IMR-90 (cell line): Measurements from ENCODE around the gene DISC1. TPM values are rescaled to one million over a fixed set of nuclear protein-coding genes. Genes with fewer than 3 reads are reported as not detected.

Source experiments
- ATAC-seq: fragments of 200-7000 bp; cut with Tn5 transposase; 2 replicates; pipeline ENCODE4 v1.9.1; 2020; ENCODE audit warnings: low read depth, mild to moderate bottlenecking, moderate library complexity
- BruUV-seq: library from RNA; stranded (reverse); fragments of 400-500 nt; replicated peaks from 2 replicates; lab custom pipeline; 2021; lab: Mats Ljungman, UMichigan
- CTCF ChIA-PET: fragments of 300-600 bp; formaldehyde crosslinking; extraction: SDS; loops from one replicate; lab custom pipeline; 2021; ENCODE audit warnings: antibody characterized with exemption; lab: Yijun Ruan, JAX
- POLR2A ChIA-PET: fragments of 300-600 bp; sonication (Branson Sonifier 250); formaldehyde crosslinking; loops from one replicate; lab custom pipeline; 2022; ENCODE audit warnings: antibody characterized with exemption; ENCODE audit not compliant: unreplicated experiment; lab: Charles Lee
- DNase-seq: peaks from one replicate; pipeline ENCODE4 v3.0.0; 2013
- H2AFZ ChIP-seq: replicated peaks from 2 replicates; pipeline ENCODE3; 2013; ENCODE audit warnings: low read length, mild to moderate bottlenecking; ENCODE audit not compliant: poor library complexity
- H2AK5ac ChIP-seq: 2 replicates; pipeline ENCODE4 v1.6.1; 2013; ENCODE audit warnings: low read depth, low read length, inconsistent platforms
- H2AK9ac ChIP-seq: replicated peaks from 2 replicates; pipeline ENCODE3; 2013; ENCODE audit warnings: mild to moderate bottlenecking, low read depth, low read length, moderate library complexity; ENCODE audit not compliant: poor library complexity
- H2BK120ac ChIP-seq: 2 replicates; pipeline ENCODE4 v1.6.1; 2013; ENCODE audit warnings: low read depth, low read length, inconsistent platforms
- H2BK15ac ChIP-seq: 3 replicates; pipeline ENCODE4 v1.6.1; 2013; ENCODE audit warnings: low read depth, low read length, inconsistent platforms
- H2BK20ac ChIP-seq: 2 replicates; pipeline ENCODE4 v1.6.1; 2013; ENCODE audit warnings: low read depth, mild to moderate bottlenecking, inconsistent platforms, low read length, moderate library complexity
- H2BK5ac ChIP-seq: 2 replicates; pipeline ENCODE4 v1.6.1; 2013; ENCODE audit warnings: mild to moderate bottlenecking, low read depth, low read length, inconsistent platforms; ENCODE audit not compliant: poor library complexity, severe bottlenecking
- H3K14ac ChIP-seq: replicated peaks from 2 replicates; pipeline ENCODE4 v1.6.1; 2013; ENCODE audit warnings: low read depth, low read length, inconsistent platforms
- H3K18ac ChIP-seq: 2 replicates; pipeline ENCODE4 v1.6.1; 2013; ENCODE audit warnings: low read depth, low read length, control low read depth
- H3K23ac ChIP-seq: 2 replicates; pipeline ENCODE4 v1.6.1; 2013; ENCODE audit warnings: low read depth, low read length, inconsistent platforms
- H3K27ac ChIP-seq: 2 replicates; pipeline ENCODE4 v1.5.1; 2013; ENCODE audit warnings: mild to moderate bottlenecking, control low read depth, low read length; ENCODE audit not compliant: insufficient read depth
- H3K27me3 ChIP-seq: 2 replicates; pipeline ENCODE4 v1.6.1; 2013; ENCODE audit warnings: low read length; ENCODE audit not compliant: control insufficient read depth, insufficient read depth
- H3K36me3 ChIP-seq: 2 replicates; pipeline ENCODE4 v1.6.1; 2013; ENCODE audit warnings: low read length, mixed read lengths; ENCODE audit not compliant: control insufficient read depth, insufficient read depth
- H3K4ac ChIP-seq: 2 replicates; pipeline ENCODE4 v1.6.1; 2013; ENCODE audit warnings: low read depth, low read length, inconsistent platforms
- H3K4me1 ChIP-seq: 2 replicates; pipeline ENCODE4 v1.6.1; 2013; ENCODE audit warnings: low read length, mixed read lengths; ENCODE audit not compliant: control insufficient read depth, insufficient read depth
- H3K4me2 ChIP-seq: 2 replicates; pipeline ENCODE4 v1.6.1; 2013; ENCODE audit warnings: low read depth, mild to moderate bottlenecking, control low read depth, low read length, moderate library complexity
- H3K4me3 ChIP-seq: 2 replicates; pipeline ENCODE4 v1.5.1; 2013; ENCODE audit warnings: low read depth, mild to moderate bottlenecking, control low read depth, low read length, moderate library complexity; ENCODE audit not compliant: insufficient read depth
- H3K56ac ChIP-seq: 2 replicates; pipeline ENCODE4 v1.6.1; 2013; ENCODE audit warnings: low read length, inconsistent platforms; ENCODE audit not compliant: insufficient read depth; ENCODE audit errors: extremely low read depth
- H3K79me1 ChIP-seq, 2 experiments: 2 replicates each; pipeline ENCODE4 v1.6.1; 2013; ENCODE audit warnings: low read length in 2 of 2, inconsistent platforms in 1 of 2, low read depth in 1 of 2
- H3K9ac ChIP-seq: 2 replicates; pipeline ENCODE4 v1.6.1; 2013; ENCODE audit warnings: low read depth, low read length, control low read depth
- H3K9me1 ChIP-seq: 2 replicates; pipeline ENCODE4 v1.6.1; 2013; ENCODE audit warnings: low read length, inconsistent platforms; ENCODE audit not compliant: insufficient read depth
- H3K9me3 ChIP-seq: 2 replicates; pipeline ENCODE4 v1.6.1; 2013; ENCODE audit warnings: low read length; ENCODE audit not compliant: control insufficient read depth, insufficient read depth
- H4K20me1 ChIP-seq: 2 replicates; pipeline ENCODE4 v1.6.1; 2013; ENCODE audit warnings: low read length, inconsistent platforms; ENCODE audit not compliant: insufficient read depth
- H4K5ac ChIP-seq: 2 replicates; pipeline ENCODE4 v1.6.1; 2013; ENCODE audit warnings: mild to moderate bottlenecking, low read depth, low read length, control low read depth
- H4K8ac ChIP-seq, 2 experiments: 2 replicates each; pipeline ENCODE4 v1.6.1; 2013; ENCODE audit warnings: low read depth in 2 of 2, low read length in 2 of 2, control low read depth in 1 of 2, inconsistent platforms in 1 of 2
- H4K91ac ChIP-seq: 2 replicates; pipeline ENCODE4 v1.6.1; 2013; ENCODE audit warnings: low read depth, low read length, inconsistent platforms; ENCODE audit not compliant: insufficient read depth
- CTCF ChIP-seq: conservative IDR thresholded peaks from 2 replicates; pipeline ENCODE4 v1.5.1; 2012; ENCODE audit warnings: mild to moderate bottlenecking, low read depth, low read length, improper control_type of control experiment
- FOS ChIP-seq: fragments of 150-350 bp; IDR thresholded peaks from 2 replicates; pipeline ENCODE4 v1.6.1; 2016; ENCODE audit warnings: low read depth, low read length
- POLR2A ChIP-seq: IDR thresholded peaks from 2 replicates; pipeline ENCODE4 v1.6.1; 2012; ENCODE audit warnings: mild to moderate bottlenecking, low read depth, low read length
- RFX5 ChIP-seq: IDR thresholded peaks from 2 replicates; pipeline ENCODE4 v1.8.0; 2012; ENCODE audit warnings: low read depth, mild to moderate bottlenecking, low read length, moderate library complexity
- USF2 ChIP-seq: fragments of 150-350 bp; IDR thresholded peaks from 2 replicates; pipeline ENCODE4 v1.6.1; 2017; ENCODE audit warnings: mild to moderate bottlenecking, antibody characterized with exemption, low read length, low read depth
- WGBS, 2 experiments: methylation state at CpG; one replicate each; pipeline versions ENCODE4 v1.1.5 to v1.1.7; 2013; ENCODE audit warnings: missing lambda C conversion rate in 2 of 2; ENCODE audit not compliant: insufficient read length in 1 of 2; ENCODE audit errors: extremely low coverage in 2 of 2; 5-methylcytosine and 5-hydroxymethylcytosine counted together
- dilution Hi-C: fragments of 300-500 bp; cut with HindIII; formaldehyde crosslinking; loops from one replicate; pipeline ENCODE4 v1.14.3; 2018; ENCODE audit warnings: low sequenced_read_pairs; ENCODE audit not compliant: unreplicated experiment
- in situ Hi-C: fragments of 300-500 bp; cut with MboI; formaldehyde crosslinking; loops from 3 replicates; pipeline ENCODE4 v1.14.3; 2019; ENCODE audit warnings: low sequenced_read_pairs, inconsistent platforms, mixed read lengths
- intact Hi-C: fragments of 100-400 bp; cut with micrococcal nuclease; formaldehyde crosslinking; loops from 2 replicates; pipeline ENCODE4 v1.10.0; 2022
- polyA plus RNA-seq, 3 experiments: library from polyadenylated mRNA; depleted of rRNA; stranded (reverse); fragments of >200 nt; gene quantifications; 2 replicates each; pipeline ENCODE4 v1.2.3, GENCODE V29; 2012; ENCODE audit warnings: low replicate concordance in 1 of 3
- total RNA-seq: library from RNA; depleted of rRNA; stranded (reverse); fragments of >200 nt; gene quantifications from 2 replicates; pipeline ENCODE4 v1.2.3, GENCODE V29; 2012

The DISC1 gene
- total and polyA plus RNA-seq, 2 of the 4 experiments (the other 2 are of a cell fraction), result 2.2 to 7.0 TPM

DNA sequence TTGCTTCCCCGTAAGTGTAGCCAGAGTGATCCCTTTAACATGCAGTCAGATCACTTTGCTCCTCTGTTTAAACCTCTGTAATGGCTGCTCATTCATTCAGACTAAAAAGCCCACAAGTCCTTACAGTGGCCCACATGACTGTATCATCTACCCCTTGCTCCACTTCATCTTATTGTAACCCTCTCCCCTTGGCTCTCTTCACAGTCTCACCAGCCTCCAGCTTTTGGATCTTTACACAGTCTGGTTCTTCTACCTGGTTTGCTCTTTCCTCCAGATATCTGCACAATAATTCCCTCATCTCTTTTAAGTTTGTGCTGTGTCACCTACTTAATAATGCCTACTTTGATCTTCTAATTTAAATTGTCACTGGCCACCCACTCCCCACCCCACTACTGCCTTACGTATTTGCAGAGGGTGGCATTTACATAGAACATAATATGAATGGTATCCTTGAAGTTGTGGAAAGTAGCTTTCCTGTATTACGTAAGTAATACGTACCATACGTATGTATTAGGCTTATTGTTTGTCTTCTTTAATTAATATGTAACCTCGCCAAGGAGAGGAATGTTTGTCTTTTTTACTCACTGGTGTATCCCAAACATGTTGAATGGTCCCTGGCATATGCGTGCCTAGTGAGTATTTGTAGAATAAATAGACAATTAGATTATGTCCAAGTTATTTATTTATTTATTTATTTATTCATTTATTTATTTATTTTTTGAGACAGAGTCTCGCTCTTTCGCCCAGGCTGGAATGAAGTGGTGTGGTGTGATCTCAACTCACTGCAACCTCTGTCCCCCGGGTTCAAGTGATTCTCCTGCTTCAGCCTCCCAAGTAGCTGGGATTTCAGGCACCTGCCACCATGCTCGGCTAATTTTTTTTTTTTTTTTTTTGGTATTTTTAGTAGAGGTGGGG is 49.5 kb upstream of the DISC1 start (continued):
- no peak for TF ChIP-seq FOS

DNA sequence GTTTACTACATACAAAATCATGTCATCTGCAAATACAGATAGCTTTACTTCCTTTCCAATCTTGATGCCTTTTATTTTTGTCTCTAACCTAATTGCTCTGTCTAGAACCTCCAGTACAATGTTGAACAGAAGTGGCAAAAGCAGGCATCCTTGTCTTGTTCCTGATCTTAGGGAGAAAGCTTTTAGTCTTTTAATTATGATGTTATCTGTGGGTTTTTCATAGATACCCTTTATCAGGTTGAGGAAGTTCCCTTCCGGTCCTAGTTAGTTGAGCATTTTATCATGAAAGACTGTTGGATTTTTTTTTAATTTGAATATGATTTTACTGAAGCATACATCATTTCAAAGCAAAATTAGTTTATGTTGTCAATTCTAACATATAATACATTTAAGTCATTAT is 45.7 kb upstream of the DISC1 start:
- Histone ChIP-seq H2AK5ac (no peak overlapping the region), H4K20me1 (no peaks in the 10 kb centered on the region), H3K27me3 (no peaks in the 10 kb centered on the region), H3K4ac (no peak overlapping the region), H4K8ac (no peak overlapping the region), H2BK20ac (no peak overlapping the region), H3K56ac (no peak overlapping the region), H3K27ac (no peak overlapping the region), H3K18ac (no peak overlapping the region), H3K23ac (no peak overlapping the region), H2BK15ac (no peak overlapping the region), H3K36me3 (no peaks in the 10 kb centered on the region), H2AFZ (no peak overlapping the region), H3K9ac (no peak overlapping the region), H3K4me2 (no peak overlapping the region), H3K79me1 (no peaks in the 10 kb centered on the region), H4K91ac (no peak overlapping the region), H3K9me1 (no peaks in the 10 kb centered on the region), H3K4me1 (no peaks in the 10 kb centered on the region), H3K9me3 (no peaks in the 10 kb centered on the region), H2BK5ac (no peak overlapping the region), H4K5ac (no peak overlapping the region), H3K4me3 (no peak overlapping the region), H2BK120ac (no peak overlapping the region), H2AK9ac (no peak overlapping the region), H3K14ac (no peak overlapping the region)
- dilution Hi-C loops (no loop called here), in situ Hi-C loops (no loop called here), intact Hi-C loops (no loop called here)
- BruUV-seq, result no TSS peak
- no CpG with 5 or more reads among the region's 1 CpG for WGBS, 2 experiments
- POLR2A ChIA-PET, result no interaction called here
- DNase-seq, result no peak
- ATAC-seq, result no peak
- TF ChIP-seq RFX5 (no peak), USF2 (no peak), POLR2A (no peak), FOS (no peak), CTCF (no peak)
- CTCF ChIA-PET, result interaction anchor here (0.6 kb wide), 1 partner anchor 34 kb away, joined by 3 read pairs; no protein-coding TSS in a partner anchor
